Vagina (tissue), 2 donors: ENCODE data around the gene SORCS2.

ENCODE experiments used
- POLR2A ChIP-seq, 2 donors: fragments of 450-650 bp; IDR thresholded peaks; one replicate each; pipeline ENCODE4 v1.6.1; 2017; ENCODE audit warnings: antibody characterized with exemption in 2 of 2, mild to moderate bottlenecking in 2 of 2, moderate library complexity in 2 of 2
- TF ChIP-seq, protein P1 (sequence below), 3 experiments: fragments of 450-650 bp in 2 of 3; fragments of 200-600 bp in 1 of 3; sonication (generic) in 1 of 3; IDR thresholded peaks; one replicate each; pipeline ENCODE4 v1.5.1; 2017 to 2019; ENCODE audit warnings: antibody characterized with exemption in 3 of 3, mild to moderate bottlenecking in 2 of 3, moderate library complexity in 2 of 3

DNA sequence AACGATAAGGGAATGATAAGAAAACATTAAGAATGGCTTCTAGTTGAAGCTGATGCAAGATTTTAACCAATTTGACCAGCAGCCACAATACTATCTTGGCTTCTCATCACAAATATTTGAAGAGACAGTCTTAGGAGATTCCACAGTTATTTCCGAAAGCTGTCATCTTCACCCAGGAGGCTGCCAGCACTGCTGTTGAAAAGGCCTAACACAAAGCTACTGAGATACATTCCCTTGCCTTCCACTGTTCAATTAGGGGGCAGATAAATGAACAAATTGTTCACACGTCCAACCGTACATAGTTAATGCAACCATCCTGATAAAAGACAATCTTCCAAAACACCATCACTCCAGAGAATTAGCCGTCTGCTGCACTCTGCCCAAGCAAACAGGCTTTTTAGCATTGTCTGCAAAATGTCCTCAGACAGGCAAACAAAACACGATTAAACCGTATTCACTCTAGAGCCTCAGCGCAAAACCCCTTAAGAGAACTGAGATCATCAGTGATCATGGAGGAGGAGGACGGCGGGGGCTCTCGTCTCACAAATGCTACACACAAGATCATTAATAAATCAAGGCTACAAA lies 432.1 kb downstream of the SORCS2 start:
- TF ChIP-seq, protein P1, sequence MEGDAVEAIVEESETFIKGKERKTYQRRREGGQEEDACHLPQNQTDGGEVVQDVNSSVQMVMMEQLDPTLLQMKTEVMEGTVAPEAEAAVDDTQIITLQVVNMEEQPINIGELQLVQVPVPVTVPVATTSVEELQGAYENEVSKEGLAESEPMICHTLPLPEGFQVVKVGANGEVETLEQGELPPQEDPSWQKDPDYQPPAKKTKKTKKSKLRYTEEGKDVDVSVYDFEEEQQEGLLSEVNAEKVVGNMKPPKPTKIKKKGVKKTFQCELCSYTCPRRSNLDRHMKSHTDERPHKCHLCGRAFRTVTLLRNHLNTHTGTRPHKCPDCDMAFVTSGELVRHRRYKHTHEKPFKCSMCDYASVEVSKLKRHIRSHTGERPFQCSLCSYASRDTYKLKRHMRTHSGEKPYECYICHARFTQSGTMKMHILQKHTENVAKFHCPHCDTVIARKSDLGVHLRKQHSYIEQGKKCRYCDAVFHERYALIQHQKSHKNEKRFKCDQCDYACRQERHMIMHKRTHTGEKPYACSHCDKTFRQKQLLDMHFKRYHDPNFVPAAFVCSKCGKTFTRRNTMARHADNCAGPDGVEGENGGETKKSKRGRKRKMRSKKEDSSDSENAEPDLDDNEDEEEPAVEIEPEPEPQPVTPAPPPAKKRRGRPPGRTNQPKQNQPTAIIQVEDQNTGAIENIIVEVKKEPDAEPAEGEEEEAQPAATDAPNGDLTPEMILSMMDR (IDR thresholded peaks at IDR 0.05), result no peak
- TF ChIP-seq POLR2A (IDR thresholded peaks at IDR 0.05), result no peak
